Measurements from ENCODE around the gene SUN1. TPM values are rescaled to one million over a fixed set of nuclear protein-coding genes. Genes with fewer than 3 reads are reported as not detected.
A peak's percentile ranks its signal among the peaks of the same experiment; 100 is the strongest.

SUN1 gene
- total and polyA plus RNA-seq, 9 of the 15 experiments (the other 6 are each of a cell fraction or from before 2014, with no cell fraction given) = 36.8 to 132 (median 62.3) TPM

- Histone ChIP-seq H2AFZ (ENCODE audit: low read depth, low read length) (peak overlapping the region; percentile 50; the same call in 1 of the 2 replicates), H3K9me1 (ENCODE audit: control insufficient read depth, insufficient read depth, low read length) (no peaks in the 10 kb centered on the region), H3K4me2 (ENCODE audit: insufficient read depth, low read length) (peak overlapping the region; percentile 34; the same call in 1 of the 2 replicates), H3K4me1 (replicated peaks in 1 of 2; ENCODE audit: control insufficient read depth in 2 of 2, insufficient read depth in 2 of 2, low read length in 2 of 2) (peaks cover 23 to 72% of the 10 kb centered on the region in 2 experiments), H3K9me3 (replicated peaks; ENCODE audit: control insufficient read depth, insufficient read depth, low read depth, low read length) (no peaks in the 10 kb centered on the region), H3K79me2 (ENCODE audit: control insufficient read depth, insufficient read depth, low read length) (no peaks in the 10 kb centered on the region), H3K4me3 (no peak overlapping the region), H4K20me1 (replicated peaks; ENCODE audit: control insufficient read depth, insufficient read depth, low read length) (no peaks in the 10 kb centered on the region), H3K9ac (ENCODE audit: insufficient read depth in 1 of 2, low read depth in 2 of 2, low read length in 2 of 2) (peak overlapping the region; percentile 7 to 50; a peak in 1 of 4 replicates), H3K36me3 (ENCODE audit: control insufficient read depth, insufficient read depth, low read length) (no peaks in the 10 kb centered on the region), H3K27me3 (ENCODE audit: control insufficient read depth in 2 of 2, insufficient read depth in 2 of 2, low read length in 2 of 2) (peaks cover 9 to 19% of the 10 kb centered on the region in 2 experiments; a peak in 1 of 5 replicates), H3K27ac (ENCODE audit: extremely low read depth, low read depth, low read length) (no peak overlapping the region)
- intact Hi-C loops (cut with micrococcal nuclease) = no loop called here
- ATAC-seq = no peak
- WGBS (ENCODE audit: insufficient coverage, low coverage, missing lambda C conversion rate) = 57% methylated on average over 32 of the region's 37 CpGs
- no TSS peak for BruUV-seq (replicated peaks)
- CTCF ChIA-PET (ENCODE audit: low intra/inter-chr PET ratio) = no interaction called here
- in situ Hi-C loops (cut with MboI) = no loop called here
- no peak for DNase-seq (ENCODE audit: extremely low read depth in 1 of 4, low spot score in 3 of 4)
- POLR2A ChIA-PET = no interaction called here
- FAIRE-seq = no peak
- no peak for TF ChIP-seq POLR3G (IDR thresholded peaks at IDR 0.05; ENCODE audit: extremely low read depth, insufficient read length, insufficient replicate concordance)
- no peak for TF ChIP-seq ZNF395 (CRISPR knock-in tag; IDR thresholded peaks at IDR 0.05)
- no peak for TF ChIP-seq ADNP (tag; IDR thresholded peaks at IDR 0.05)
- no peak for TF ChIP-seq NR0B1 (IDR thresholded peaks at IDR 0.05; ENCODE audit: partially characterized antibody)
- no peak for TF ChIP-seq COPS2 (conservative IDR thresholded peaks at IDR 0.05)
- TF ChIP-seq JUND (IDR thresholded peaks at IDR 0.05; ENCODE audit: borderline replicate concordance, low read depth, low read length) = no peak
- TF ChIP-seq JUND (tag; IDR thresholded peaks at IDR 0.05; ENCODE audit: borderline replicate concordance, low read depth, low read length) = no peak
- TF ChIP-seq SUPT5H (IDR thresholded peaks at IDR 0.05) = no peak
- no peak for TF ChIP-seq ATF4 (CRISPR knock-in tag; IDR thresholded peaks at IDR 0.05)
- no peak for TF ChIP-seq CEBPG (CRISPR knock-in tag; IDR thresholded peaks at IDR 0.05)
- no peak for TF ChIP-seq CEBPG (tag; conservative IDR thresholded peaks at IDR 0.05 in 1 of 2, IDR thresholded peaks at IDR 0.05 in 1 of 2)
- no peak for TF ChIP-seq MLLT1 (IDR thresholded peaks at IDR 0.05)
- no peak for TF ChIP-seq BRD4 (IDR thresholded peaks at IDR 0.05)
- peak; percentile 36; the same call in 1 of the 2 replicates for TF ChIP-seq ZC3H4 (CRISPR knock-in tag; IDR thresholded peaks at IDR 0.05; ENCODE audit: borderline replicate concordance)
- TF ChIP-seq ZBTB34 (CRISPR knock-in tag; IDR thresholded peaks at IDR 0.05) = no peak
Observed at GRCh38 chr7:903921-904755, 71.9 kb downstream of the SUN1 start.
